Fibroblast of skin of abdomen (primary cell): ENCODE measurements around the gene KIF1C.
"Not testable (repeated sequence)": the region's sequence is repeated elsewhere in the genome, so short reads cannot be mapped to it uniquely, and the experiment has no call there.

Source experiments
- DNase-seq: peaks from one replicate; pipeline ENCODE4 v3.0.0-alpha.2; 2013

Gene KIF1C

GRCh38 chr17:5045496-5045895 is 47.7 kb downstream of the KIF1C start:
- no peak for DNase-seq

- no peak for DNase-seq
Measured at GRCh38 chr17:5047446-5047845, 49.7 kb downstream of the KIF1C start.

GRCh38 chr17:5049314-5049841 is 51.6 kb downstream of the KIF1C start:
- no peak for DNase-seq

- DNase-seq, result peak; percentile 22
Measured at GRCh38 chr17:5050278-5050677, 52.5 kb downstream of the KIF1C start.

DNA sequence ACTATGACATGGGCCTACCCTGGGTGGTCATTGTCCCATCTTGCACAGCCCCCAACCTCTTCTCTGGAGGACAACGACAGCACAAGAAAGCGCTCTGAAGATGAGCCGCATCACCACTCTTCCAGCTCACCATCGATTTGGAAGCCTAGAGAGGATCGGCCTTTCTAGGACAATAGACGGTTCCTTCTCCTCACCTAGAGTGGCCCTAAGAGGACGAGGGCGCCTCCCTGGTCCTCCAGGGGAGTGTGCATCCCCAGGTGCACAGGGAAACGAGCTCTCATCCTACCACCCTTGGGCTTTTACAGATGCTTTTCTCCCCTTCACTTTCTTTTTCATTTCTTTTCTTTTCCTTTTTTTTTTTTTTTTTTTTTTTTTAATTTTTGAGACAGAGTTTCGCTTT is 57.8 kb downstream of the KIF1C start:
- DNase-seq, result no peak

GRCh38 chr17:5065227-5065744 is 67.5 kb downstream of the KIF1C start:
- no peak for DNase-seq

DNA sequence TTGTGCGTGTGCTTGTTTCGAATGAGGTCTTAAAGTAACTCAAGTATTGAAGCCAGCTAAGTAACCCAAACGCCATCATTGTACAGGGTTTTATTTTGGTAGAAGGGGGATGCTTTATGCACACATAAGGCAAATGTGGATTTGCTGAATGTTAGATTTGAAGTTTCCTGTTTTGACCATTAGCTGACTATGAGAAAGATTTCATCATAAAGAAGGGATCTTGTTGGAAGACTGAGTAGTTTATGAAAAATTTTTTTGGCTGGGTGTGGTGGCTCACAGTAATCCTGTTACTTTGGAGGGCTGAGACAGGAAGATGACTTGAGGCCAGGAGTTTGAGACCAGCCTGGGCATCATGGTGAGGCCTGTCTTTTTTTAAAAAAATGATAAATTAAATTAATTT is 70.5 kb downstream of the KIF1C start:
- DNase-seq, result no peak

DNA sequence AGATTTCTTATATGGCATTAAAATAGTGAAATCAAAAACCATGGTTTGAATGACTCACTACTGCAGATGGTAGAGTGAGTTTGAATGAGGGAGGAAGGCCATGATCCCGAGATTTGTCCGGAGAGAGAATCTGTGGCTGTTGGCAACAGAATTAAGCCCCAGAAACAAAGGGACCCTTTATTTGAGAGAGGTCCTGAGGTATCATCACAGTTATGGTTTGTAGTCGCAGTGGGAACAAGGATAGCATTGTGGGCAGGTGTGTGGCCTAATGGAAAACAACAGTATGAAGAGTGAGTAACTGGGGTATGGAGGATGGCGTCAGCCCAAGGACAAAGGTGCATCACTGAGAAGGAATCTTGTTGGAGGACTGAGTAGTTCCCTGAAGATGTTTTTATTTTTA is 72.0 kb downstream of the KIF1C start:
- DNase-seq, result no peak

DNA sequence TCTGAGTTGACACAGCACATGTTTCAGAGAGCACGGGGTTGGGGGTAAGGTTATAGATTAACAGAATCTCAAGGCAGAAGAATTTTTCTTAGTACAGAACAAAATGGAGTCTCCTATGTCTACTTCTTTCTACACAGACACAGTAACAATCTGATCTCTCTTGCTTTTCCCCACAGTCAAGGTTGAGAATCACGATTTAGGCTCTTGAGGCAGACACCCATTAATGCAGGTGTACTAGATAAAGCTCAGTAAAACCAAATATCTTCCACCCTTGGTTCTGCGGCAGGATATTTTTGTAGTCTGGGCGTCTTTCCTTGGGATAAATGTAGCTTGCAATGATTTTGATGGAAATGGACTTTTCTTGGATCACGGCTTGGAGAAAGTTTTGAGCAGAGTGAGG is 77.7 kb downstream of the KIF1C start:
- DNase-seq, result not testable (repeated sequence)

DNA sequence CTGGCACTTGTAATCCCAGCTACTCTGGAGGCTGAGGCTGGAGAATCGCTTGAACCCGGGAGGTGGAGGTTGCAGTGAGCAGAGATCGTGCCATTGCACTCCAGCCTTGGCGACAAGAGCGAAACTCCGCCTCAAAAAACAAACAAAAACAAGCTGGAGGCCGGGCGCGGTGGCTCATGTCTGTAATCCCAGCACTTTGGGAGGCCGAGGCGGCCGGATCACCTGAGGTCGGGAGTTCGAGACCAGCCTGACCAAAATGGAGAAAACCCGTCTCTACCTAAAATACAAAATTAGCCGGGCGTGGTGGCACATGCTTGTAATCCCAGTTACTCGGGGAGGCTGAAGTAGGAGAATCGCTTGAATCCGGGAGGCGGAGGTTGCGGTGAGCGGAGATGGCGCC is 79.5 kb downstream of the KIF1C start:
- DNase-seq, result not testable (repeated sequence)

DNA sequence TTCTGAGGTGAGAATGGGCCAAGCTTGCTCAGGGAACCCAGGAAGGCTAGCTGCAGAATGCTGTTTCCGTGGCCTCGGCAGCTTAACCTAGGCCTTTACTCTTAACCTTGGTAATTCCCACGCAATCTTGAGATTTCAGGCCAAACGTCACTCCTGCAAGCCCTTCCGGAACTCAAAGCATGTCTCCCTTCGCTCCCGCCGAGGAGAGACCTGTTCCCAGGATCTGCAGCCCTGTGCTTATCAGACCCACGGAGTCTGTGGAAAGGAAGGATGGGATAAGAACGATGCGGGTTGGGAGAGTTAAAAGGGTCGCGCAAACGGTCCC is 80.0 kb downstream of the KIF1C start:
- no peak for DNase-seq
